Testis (tissue), 2 donors: ENCODE measurements around the gene DNLZ.

ENCODE experiments used
- CTCF ChIP-seq, 3 experiments: fragments of 450-650 bp in 2 of 3; fragments of 200-600 bp in 1 of 3; sonication (generic) in 1 of 3; IDR thresholded peaks; one replicate each; pipeline ENCODE4 v1.5.1; 2016 to 2019; ENCODE audit warnings: antibody characterized with exemption in 3 of 3, mild to moderate bottlenecking in 2 of 3, moderate library complexity in 1 of 3
- POLR2A ChIP-seq: fragments of 450-650 bp; IDR thresholded peaks from one replicate; pipeline ENCODE4 v1.6.1; 2017; ENCODE audit warnings: antibody characterized with exemption, mild to moderate bottlenecking, moderate library complexity

GRCh38 chr9:136313111-136314055 is 50.2 kb downstream of the DNLZ start:
- TF ChIP-seq CTCF (IDR thresholded peaks at IDR 0.05) (no peak), POLR2A (no peak)
